Suprapubic skin (tissue), 4 donors: ENCODE data around the gene CAMK1D. TPM values are rescaled to one million over a fixed set of nuclear protein-coding genes. Genes with fewer than 3 reads are reported as not detected.
"Not testable (repeated sequence)": the region's sequence is repeated elsewhere in the genome, so short reads cannot be mapped to it uniquely, and the experiment has no call there.

Experiments
- DNase-seq, 2 donors: peaks; one replicate each; pipeline ENCODE4 v3.0.0-alpha.2; 2019; ENCODE audit warnings: low spot score in 2 of 2
- H3K27ac ChIP-seq: fragments of 200-600 bp; sonication (generic); one replicate; pipeline ENCODE4 v1.5.1; 2019
- H3K27me3 ChIP-seq: fragments of 200-600 bp; sonication (generic); one replicate; pipeline ENCODE4 v1.5.1; 2019
- H3K36me3 ChIP-seq: fragments of 200-600 bp; sonication (generic); one replicate; pipeline ENCODE4 v1.5.1; 2019
- H3K4me1 ChIP-seq: fragments of 200-600 bp; sonication (generic); one replicate; pipeline ENCODE4 v1.5.1; 2019
- H3K4me3 ChIP-seq: fragments of 200-600 bp; sonication (generic); one replicate; pipeline ENCODE4 v1.5.1; 2019; ENCODE audit warnings: mild to moderate bottlenecking
- H3K9me3 ChIP-seq: fragments of 200-600 bp; sonication (generic); one replicate; pipeline ENCODE4 v1.5.1; 2019
- CTCF ChIP-seq, 2 donors: fragments of 200-600 bp in 1 of 2; fragments of 450-650 bp in 1 of 2; sonication (generic) in 1 of 2; IDR thresholded peaks; one replicate each; pipeline ENCODE4 v1.5.1; 2016 to 2019; ENCODE audit warnings: antibody characterized with exemption in 2 of 2, mild to moderate bottlenecking in 1 of 2, moderate library complexity in 1 of 2
- EP300 ChIP-seq: sonication (generic); formaldehyde crosslinking; IDR thresholded peaks from one replicate; pipeline ENCODE4 v1.6.1; 2017; ENCODE audit warnings: antibody characterized with exemption
- POLR2A ChIP-seq, 2 donors: fragments of 450-650 bp; IDR thresholded peaks; one replicate each; pipeline ENCODE4 v1.6.1; 2017; ENCODE audit warnings: antibody characterized with exemption in 2 of 2, mild to moderate bottlenecking in 2 of 2, moderate library complexity in 2 of 2
- POLR2AphosphoS5 ChIP-seq, 3 donors: sonication (generic); formaldehyde crosslinking; IDR thresholded peaks; one replicate each; pipeline ENCODE4 v1.6.1; 2017; ENCODE audit warnings: antibody characterized with exemption in 3 of 3
- WGBS: methylation state at CpG from one replicate; pipeline ENCODE4 v1.1.5; 2018; 5-methylcytosine and 5-hydroxymethylcytosine counted together
- total RNA-seq, 4 donors: library from RNA; depleted of rRNA; stranded (reverse); fragments of >200 nt; gene quantifications; one replicate each; pipeline ENCODE4 v1.1.0, GENCODE V29; 2016

Gene CAMK1D
- total RNA-seq, 4 donors from 2014 or later, result 26.4 to 31.3 (median 30.2) TPM

- Histone ChIP-seq H3K9me3 (no peaks in the 10 kb centered on the region), H3K4me3 (no peak overlapping the region), H3K4me1 (no peaks in the 10 kb centered on the region), H3K27me3 (no peaks in the 10 kb centered on the region), H3K27ac (no peak overlapping the region), H3K36me3 (no peaks in the 10 kb centered on the region)
- no peak for DNase-seq
- WGBS, result 78% methylated on average over 9 of the region's 12 CpGs
- TF ChIP-seq CTCF (IDR thresholded peaks at IDR 0.05), result no peak
- no peak for TF ChIP-seq EP300
- no peak for TF ChIP-seq POLR2A (IDR thresholded peaks at IDR 0.05)
- TF ChIP-seq POLR2AphosphoS5 (IDR thresholded peaks at IDR 0.05), result no peak
Measured at GRCh38 chr10:12806228-12807095, 457.1 kb downstream of the CAMK1D start.

GRCh38 chr10:12807096-12807755 is 457.9 kb downstream of the CAMK1D start:
- WGBS, result 76% methylated on average over 10 of the region's 10 CpGs
- H3K36me3 ChIP-seq, result no peaks in the 10 kb centered on the region
- H3K27me3 ChIP-seq, result no peaks in the 10 kb centered on the region
- no peak overlapping the region for H3K4me3 ChIP-seq
- H3K4me1 ChIP-seq, result no peaks in the 10 kb centered on the region
- TF ChIP-seq CTCF (IDR thresholded peaks at IDR 0.05) (no peak), POLR2A (IDR thresholded peaks at IDR 0.05) (no peak), EP300 (no peak), POLR2AphosphoS5 (IDR thresholded peaks at IDR 0.05) (no peak)
- no peak for DNase-seq
- no peak overlapping the region for H3K27ac ChIP-seq
- H3K9me3 ChIP-seq, result no peaks in the 10 kb centered on the region

- no peaks in the 10 kb centered on the region for H3K27me3 ChIP-seq
- no peaks in the 10 kb centered on the region for H3K36me3 ChIP-seq
- no peak overlapping the region for H3K4me3 ChIP-seq
- no peak for DNase-seq
- TF ChIP-seq POLR2A (IDR thresholded peaks at IDR 0.05) (no peak), EP300 (no peak), POLR2AphosphoS5 (IDR thresholded peaks at IDR 0.05) (no peak), CTCF (IDR thresholded peaks at IDR 0.05) (no peak)
- no peaks in the 10 kb centered on the region for H3K4me1 ChIP-seq
- H3K27ac ChIP-seq, result no peak overlapping the region
- WGBS, result 95% methylated on average over 11 of the region's 11 CpGs
- H3K9me3 ChIP-seq, result no peaks in the 10 kb centered on the region
Measured at GRCh38 chr10:12808014-12808613, 458.8 kb downstream of the CAMK1D start.

GRCh38 chr10:12810046-12810445 is 460.7 kb downstream of the CAMK1D start:
- not testable (repeated sequence) for H3K4me1 ChIP-seq, H3K4me3 ChIP-seq, DNase-seq, H3K9me3 ChIP-seq, H3K27ac ChIP-seq, H3K27me3 ChIP-seq
- WGBS, result 98% methylated on average over 6 of the region's 6 CpGs
- H3K36me3 ChIP-seq, result peaks cover 15% of the 10 kb centered on the region

GRCh38 chr10:12811826-12812225 is 462.5 kb downstream of the CAMK1D start:
- H3K4me3 ChIP-seq, result no peak overlapping the region
- no peak for DNase-seq
- TF ChIP-seq CTCF (IDR thresholded peaks at IDR 0.05) (no peak), POLR2AphosphoS5 (IDR thresholded peaks at IDR 0.05) (no peak), POLR2A (IDR thresholded peaks at IDR 0.05) (no peak), EP300 (no peak)
- 83% methylated on average over 14 of the region's 14 CpGs for WGBS
- no peak overlapping the region for H3K27ac ChIP-seq
- H3K4me1 ChIP-seq, result no peaks in the 10 kb centered on the region
- H3K36me3 ChIP-seq, result peaks cover 30% of the 10 kb centered on the region
- no peaks in the 10 kb centered on the region for H3K27me3 ChIP-seq
- H3K9me3 ChIP-seq, result no peaks in the 10 kb centered on the region
